B cell (primary cell): ENCODE data around the gene NECTIN1. TPM values are rescaled to one million over a fixed set of nuclear protein-coding genes. Genes with fewer than 3 reads are reported as not detected.

Source experiments
- ATAC-seq: fragments of 200-7000 bp; cut with Tn5 transposase; one replicate; pipeline ENCODE4 v1.10.0; 2021; ENCODE audit warnings: low read depth, mild to moderate bottlenecking, moderate number of reproducible peaks, moderate library complexity
- CTCF ChIA-PET: fragments of 350-600 bp; sonication (Branson Sonifier 250); formaldehyde crosslinking; loops from one replicate; lab custom pipeline; 2021; ENCODE audit warnings: antibody characterized with exemption, inconsistent platforms; lab: Charles Lee
- POLR2A ChIA-PET: fragments of 350-600 bp; sonication (Branson Sonifier 250); formaldehyde crosslinking; loops from one replicate; lab custom pipeline; 2021; ENCODE audit warnings: antibody characterized with exemption; lab: Charles Lee
- DNase-seq: peaks from one replicate; pipeline ENCODE4 v3.0.0; 2013
- H2AFZ ChIP-seq: 2 replicates; pipeline ENCODE4 v1.6.1; 2012; ENCODE audit warnings: mild to moderate bottlenecking, low read depth, low read length; ENCODE audit not compliant: insufficient read depth, poor library complexity, severe bottlenecking
- H3K27ac ChIP-seq, 2 donors: 1 replicate in 1 of 2; 2 replicates in 1 of 2; pipeline ENCODE4 v1.5.1; 2012 to 2013; ENCODE audit warnings: low read length in 2 of 2, mild to moderate bottlenecking in 2 of 2, moderate library complexity in 1 of 2
- H3K27me3 ChIP-seq, 4 experiments: fragments of 200-600 bp in 1 of 4; sonication (generic) in 1 of 4; replicated peaks in 1 of 4; 1 replicate in 2 of 4; 2 replicates in 2 of 4; pipeline versions ENCODE4 v1.6.1 to v1.7.0; 2013 to 2016; ENCODE audit warnings: low read length in 3 of 4, mild to moderate bottlenecking in 2 of 4, mixed read lengths in 1 of 4, moderate library complexity in 1 of 4; ENCODE audit not compliant: insufficient read depth in 4 of 4, control insufficient read depth in 3 of 4; ENCODE audit errors: control extremely low read depth in 1 of 4
- H3K36me3 ChIP-seq, 2 experiments: replicated peaks in 1 of 2; 1 replicate in 1 of 2; 2 replicates in 1 of 2; pipeline versions ENCODE4 v1.6.1 to v1.7.1; 2013; ENCODE audit warnings: low read length in 1 of 2; ENCODE audit not compliant: insufficient read depth in 2 of 2, control insufficient read depth in 1 of 2; ENCODE audit errors: control extremely low read depth in 1 of 2, extremely low read depth in 1 of 2
- H3K4me1 ChIP-seq, 2 donors: fragments of 200-600 bp in 1 of 2; sonication (generic) in 1 of 2; 1 replicate in 1 of 2; 2 replicates in 1 of 2; pipeline versions ENCODE4 v1.5.1 to v1.6.1; 2013 to 2017; ENCODE audit warnings: low read length in 2 of 2; ENCODE audit not compliant: control insufficient read depth in 2 of 2, insufficient read depth in 2 of 2
- H3K4me2 ChIP-seq: replicated peaks from 2 replicates; pipeline ENCODE3; 2012; ENCODE audit warnings: mild to moderate bottlenecking, low read depth, low read length; ENCODE audit not compliant: poor library complexity, severe bottlenecking
- H3K4me3 ChIP-seq, 5 experiments: fragments of 200-600 bp in 1 of 5; sonication (generic) in 1 of 5; 1 replicate in 3 of 5; 2 replicates in 2 of 5; pipeline versions ENCODE4 v1.5.1 to v1.7.0; 2011 to 2016; ENCODE audit warnings: low read length in 4 of 5, mild to moderate bottlenecking in 4 of 5, low read depth in 2 of 5, control low read depth in 1 of 5, moderate library complexity in 1 of 5; ENCODE audit not compliant: insufficient read depth in 1 of 5; ENCODE audit errors: control extremely low read depth in 1 of 5, extremely low read depth in 1 of 5
- H3K79me2 ChIP-seq: fragments of 200-600 bp; sonication (generic); one replicate; pipeline ENCODE4 v1.6.0; 2016; ENCODE audit warnings: low read length; ENCODE audit not compliant: control insufficient read depth, insufficient read depth
- H3K9ac ChIP-seq: fragments of 200-600 bp; sonication (generic); 2 replicates; pipeline ENCODE4 v1.6.1; 2017; ENCODE audit warnings: mild to moderate bottlenecking, low read length, moderate library complexity
- H3K9me3 ChIP-seq, 3 donors: one replicate each; pipeline versions ENCODE4 v1.6.1 to v1.7.1; 2013; ENCODE audit warnings: low read length in 2 of 3; ENCODE audit not compliant: control insufficient read depth in 2 of 3, insufficient read depth in 1 of 3; ENCODE audit errors: control extremely low read depth in 1 of 3
- H4K20me1 ChIP-seq: 2 replicates; pipeline ENCODE4 v1.6.0; 2012; ENCODE audit warnings: mild to moderate bottlenecking, low read length; ENCODE audit not compliant: insufficient read depth, control insufficient read depth, poor library complexity, severe bottlenecking
- H3K27ac Mint-ChIP-seq: one replicate; pipeline ENCODE4 v1.8.0; 2021; ENCODE audit warnings: mixed read lengths
- H3K27me3 Mint-ChIP-seq: one replicate; pipeline ENCODE4 v1.8.0; 2021; ENCODE audit warnings: mixed read lengths
- H3K4me1 Mint-ChIP-seq: one replicate; pipeline ENCODE4 v1.8.0; 2021; ENCODE audit warnings: mixed read lengths
- H3K4me3 Mint-ChIP-seq: one replicate; pipeline ENCODE4 v1.8.0; 2021; ENCODE audit warnings: mixed read lengths
- H3K9me3 Mint-ChIP-seq: one replicate; pipeline ENCODE4 v1.8.0; 2022; ENCODE audit warnings: mixed read lengths; ENCODE audit not compliant: insufficient read depth
- CTCF ChIP-seq: fragments of 200-600 bp; IDR thresholded peaks from one replicate; pipeline ENCODE4 v1.8.0; 2022; ENCODE audit warnings: antibody characterized with exemption, mild to moderate bottlenecking
- EZH2 ChIP-seq: IDR thresholded peaks from 2 replicates; pipeline ENCODE4 v1.6.1; 2012; ENCODE audit warnings: borderline replicate concordance, low read depth, mild to moderate bottlenecking, moderate library complexity, low read length; ENCODE audit not compliant: insufficient read depth, poor library complexity, severe bottlenecking
- WGBS: methylation state at CpG from one replicate; pipeline ENCODE4 v1.1.5; 2013; ENCODE audit warnings: missing lambda C conversion rate; ENCODE audit not compliant: insufficient coverage; 5-methylcytosine and 5-hydroxymethylcytosine counted together
- intact Hi-C: fragments of 100-400 bp; cut with micrococcal nuclease; formaldehyde crosslinking; loops from one replicate; pipeline ENCODE4 v1.10.0; 2022
- polyA plus RNA-seq: library from polyadenylated mRNA; depleted of rRNA; stranded (reverse); fragments of >200 nt; gene quantifications from 2 replicates; pipeline ENCODE4 v1.2.3, GENCODE V29; 2012
- total RNA-seq, 2 donors: library from RNA; stranded (reverse); fragments of 120-200 nt in 1 of 2; gene quantifications; 1 replicate in 1 of 2; 2 replicates in 1 of 2; pipeline versions ENCODE4 v1.2.3 to v1.2.4, GENCODE V29; 2013 to 2022

Gene NECTIN1
- total and polyA plus RNA-seq, 2 donors (not counting 1 experiment from before 2014, with no cell fraction given) = 2.1 to 3.9 TPM

- Histone ChIP-seq H3K4me1 (no peaks in the 10 kb centered on the region), H3K4me2 (no peak overlapping the region), H2AFZ (no peak overlapping the region), H3K4me3 (no peak overlapping the region), H4K20me1 (no peaks in the 10 kb centered on the region), H3K27me3 (no peaks in the 10 kb centered on the region), H3K79me2 (no peaks in the 10 kb centered on the region), H3K27ac (no peak overlapping the region), H3K36me3 (no peaks in the 10 kb centered on the region), H3K9ac (no peak overlapping the region), H3K9me3 (no peaks in the 10 kb centered on the region)
- POLR2A ChIA-PET = no interaction called here
- Mint-ChIP-seq H3K4me1 (no peaks in the 10 kb centered on the region), H3K4me3 (no peak overlapping the region), H3K27me3 (no peaks in the 10 kb centered on the region), H3K9me3 (no peaks in the 10 kb centered on the region), H3K27ac (no peak overlapping the region)
- WGBS = 93% methylated on average over 6 of the region's 15 CpGs
- intact Hi-C loops = no loop called here
- no peak for DNase-seq
- CTCF ChIA-PET = no interaction called here
- no peak for ATAC-seq
- no peak for TF ChIP-seq EZH2
- TF ChIP-seq CTCF = no peak
Observed at GRCh38 chr11:119684361-119685110, 44.5 kb downstream of the NECTIN1 start.

GRCh38 chr11:119683783-119684182 is 45.2 kb downstream of the NECTIN1 start:
- H3K9me3 ChIP-seq = no peaks in the 10 kb centered on the region
- TF ChIP-seq CTCF (no peak), EZH2 (no peak)
- intact Hi-C loops = no loop called here
- H3K79me2 ChIP-seq = no peaks in the 10 kb centered on the region
- ATAC-seq = no peak
- H3K9ac ChIP-seq = no peak overlapping the region
- no peak overlapping the region for H3K27ac ChIP-seq
- H2AFZ ChIP-seq = no peak overlapping the region
- H3K4me2 ChIP-seq = no peak overlapping the region
- Mint-ChIP-seq H3K27ac (no peak overlapping the region), H3K4me3 (no peak overlapping the region), H3K27me3 (no peaks in the 10 kb centered on the region), H3K9me3 (no peaks in the 10 kb centered on the region), H3K4me1 (no peaks in the 10 kb centered on the region)
- H3K4me1 ChIP-seq = no peaks in the 10 kb centered on the region
- no peaks in the 10 kb centered on the region for H4K20me1 ChIP-seq
- no peaks in the 10 kb centered on the region for H3K36me3 ChIP-seq
- DNase-seq = no peak
- 65% methylated on average over 6 of the region's 9 CpGs for WGBS
- ChIA-PET CTCF (interaction anchor here (1.6 kb wide), 1 partner anchor 9 kb away, joined by 5 read pairs; no protein-coding TSS in a partner anchor), POLR2A (no interaction called here)
- H3K27me3 ChIP-seq = no peaks in the 10 kb centered on the region
- H3K4me3 ChIP-seq = no peak overlapping the region
